OCI-LY1 (cell line): ENCODE results near the gene CELA3B.
"Not testable (repeated sequence)": the region's sequence is repeated elsewhere in the genome, so short reads cannot be mapped to it uniquely, and the experiment has no call there.

Source experiments
- EZH2 ChIP-seq: fragments of 200-600 bp; sonication (generic), shearing (Covaris generic); IDR thresholded peaks from 2 replicates; pipeline ENCODE4 v1.8.0; 2017; ENCODE audit warnings: borderline replicate concordance, mixed run types, mild to moderate bottlenecking, antibody characterized with exemption, low read length, moderate library complexity, mixed read lengths
- TF ChIP-seq, protein P1 (sequence below): fragments of 200-600 bp; sonication (generic), shearing (Covaris generic); IDR thresholded peaks from 2 replicates; pipeline ENCODE4 v1.5.1; 2017; ENCODE audit warnings: mild to moderate bottlenecking, antibody characterized with exemption, low read length, moderate library complexity, mixed read lengths

DNA sequence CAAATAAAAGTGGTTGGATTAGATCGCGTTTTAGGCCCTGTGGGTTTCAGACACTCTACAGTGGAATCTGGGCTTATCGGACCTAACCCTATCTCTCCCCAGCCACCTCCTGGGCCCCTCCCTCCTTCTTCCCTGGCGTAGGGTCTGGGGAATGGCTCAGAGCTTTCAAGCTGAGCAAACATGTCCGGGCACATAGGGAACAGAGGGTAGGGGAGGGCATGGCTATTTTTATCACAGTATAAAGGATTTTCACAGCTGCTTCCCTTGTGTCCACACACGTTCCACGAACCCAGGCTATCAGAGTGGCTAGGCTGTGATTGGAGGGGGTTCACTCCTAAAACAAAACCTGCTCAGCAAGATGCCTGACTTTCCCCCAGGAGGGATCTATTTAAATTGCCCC lies 22.8 kb downstream of the CELA3B start:
- TF ChIP-seq, protein P1, sequence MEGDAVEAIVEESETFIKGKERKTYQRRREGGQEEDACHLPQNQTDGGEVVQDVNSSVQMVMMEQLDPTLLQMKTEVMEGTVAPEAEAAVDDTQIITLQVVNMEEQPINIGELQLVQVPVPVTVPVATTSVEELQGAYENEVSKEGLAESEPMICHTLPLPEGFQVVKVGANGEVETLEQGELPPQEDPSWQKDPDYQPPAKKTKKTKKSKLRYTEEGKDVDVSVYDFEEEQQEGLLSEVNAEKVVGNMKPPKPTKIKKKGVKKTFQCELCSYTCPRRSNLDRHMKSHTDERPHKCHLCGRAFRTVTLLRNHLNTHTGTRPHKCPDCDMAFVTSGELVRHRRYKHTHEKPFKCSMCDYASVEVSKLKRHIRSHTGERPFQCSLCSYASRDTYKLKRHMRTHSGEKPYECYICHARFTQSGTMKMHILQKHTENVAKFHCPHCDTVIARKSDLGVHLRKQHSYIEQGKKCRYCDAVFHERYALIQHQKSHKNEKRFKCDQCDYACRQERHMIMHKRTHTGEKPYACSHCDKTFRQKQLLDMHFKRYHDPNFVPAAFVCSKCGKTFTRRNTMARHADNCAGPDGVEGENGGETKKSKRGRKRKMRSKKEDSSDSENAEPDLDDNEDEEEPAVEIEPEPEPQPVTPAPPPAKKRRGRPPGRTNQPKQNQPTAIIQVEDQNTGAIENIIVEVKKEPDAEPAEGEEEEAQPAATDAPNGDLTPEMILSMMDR: not testable (repeated sequence)
- TF ChIP-seq EZH2: not testable (repeated sequence)
